Lower leg skin (tissue), 3 donors: ENCODE data around the gene MEF2D.

ENCODE experiments used
- POLR2A ChIP-seq, 2 donors: fragments of 450-650 bp; IDR thresholded peaks; one replicate each; pipeline ENCODE4 v1.6.1; 2016 to 2017; ENCODE audit warnings: antibody characterized with exemption in 2 of 2, mild to moderate bottlenecking in 1 of 2, moderate library complexity in 1 of 2
- TF ChIP-seq, protein P1 (sequence below), 3 donors: fragments of 450-650 bp; IDR thresholded peaks; one replicate each; pipeline ENCODE4 v1.5.1; 2016; ENCODE audit warnings: antibody characterized with exemption in 3 of 3, mild to moderate bottlenecking in 3 of 3, moderate library complexity in 2 of 3

DNA sequence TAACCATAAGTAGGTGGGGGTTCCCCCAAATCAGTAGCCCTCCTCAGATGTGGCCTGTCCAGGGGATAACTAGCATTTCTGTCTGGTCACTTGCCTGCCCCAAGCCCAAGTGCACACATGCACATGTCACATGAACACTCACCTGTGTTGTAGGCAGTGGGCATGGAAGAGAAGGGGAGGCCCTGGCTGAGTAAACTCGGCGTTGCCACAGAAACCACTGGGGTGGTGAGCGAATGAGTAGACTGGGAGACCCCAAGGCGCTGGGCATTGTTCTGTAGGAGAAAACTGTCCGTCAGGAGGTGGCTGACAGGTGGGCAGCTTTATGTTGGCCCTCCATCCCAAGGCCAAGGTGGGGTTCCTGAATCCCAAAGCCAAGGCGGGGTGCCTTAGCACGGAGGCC, 25.6 kb downstream of the MEF2D start:
- TF ChIP-seq, protein P1, sequence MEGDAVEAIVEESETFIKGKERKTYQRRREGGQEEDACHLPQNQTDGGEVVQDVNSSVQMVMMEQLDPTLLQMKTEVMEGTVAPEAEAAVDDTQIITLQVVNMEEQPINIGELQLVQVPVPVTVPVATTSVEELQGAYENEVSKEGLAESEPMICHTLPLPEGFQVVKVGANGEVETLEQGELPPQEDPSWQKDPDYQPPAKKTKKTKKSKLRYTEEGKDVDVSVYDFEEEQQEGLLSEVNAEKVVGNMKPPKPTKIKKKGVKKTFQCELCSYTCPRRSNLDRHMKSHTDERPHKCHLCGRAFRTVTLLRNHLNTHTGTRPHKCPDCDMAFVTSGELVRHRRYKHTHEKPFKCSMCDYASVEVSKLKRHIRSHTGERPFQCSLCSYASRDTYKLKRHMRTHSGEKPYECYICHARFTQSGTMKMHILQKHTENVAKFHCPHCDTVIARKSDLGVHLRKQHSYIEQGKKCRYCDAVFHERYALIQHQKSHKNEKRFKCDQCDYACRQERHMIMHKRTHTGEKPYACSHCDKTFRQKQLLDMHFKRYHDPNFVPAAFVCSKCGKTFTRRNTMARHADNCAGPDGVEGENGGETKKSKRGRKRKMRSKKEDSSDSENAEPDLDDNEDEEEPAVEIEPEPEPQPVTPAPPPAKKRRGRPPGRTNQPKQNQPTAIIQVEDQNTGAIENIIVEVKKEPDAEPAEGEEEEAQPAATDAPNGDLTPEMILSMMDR (IDR thresholded peaks at IDR 0.05): no peak
- TF ChIP-seq POLR2A (IDR thresholded peaks at IDR 0.05): no peak
